Muscle of leg (tissue), 11 donors: Measurements from ENCODE around the gene DMRTB1. TPM values are rescaled to one million over a fixed set of nuclear protein-coding genes. Genes with fewer than 3 reads are reported as not detected.

Experiments
- DNase-seq: peaks from one replicate; pipeline ENCODE4 v3.0.0; 2013
- H3K27ac ChIP-seq: one replicate; pipeline ENCODE4 v1.5.1; 2013; ENCODE audit warnings: mild to moderate bottlenecking, low read length, control low read depth
- H3K27me3 ChIP-seq: one replicate; pipeline ENCODE4 v1.6.1; 2013; ENCODE audit warnings: low read length; ENCODE audit not compliant: control insufficient read depth, insufficient read depth
- H3K36me3 ChIP-seq: one replicate; pipeline ENCODE4 v1.6.1; 2013; ENCODE audit warnings: low read length; ENCODE audit not compliant: control insufficient read depth, insufficient read depth
- H3K4me1 ChIP-seq: one replicate; pipeline ENCODE4 v1.6.1; 2013; ENCODE audit warnings: low read length; ENCODE audit not compliant: control insufficient read depth, insufficient read depth
- H3K4me3 ChIP-seq: one replicate; pipeline ENCODE4 v1.5.1; 2013; ENCODE audit warnings: low read length, control low read depth
- H3K9me3 ChIP-seq: replicated peaks from 2 replicates; pipeline ENCODE4 v1.6.1; 2013; ENCODE audit warnings: low read depth, low read length; ENCODE audit not compliant: control insufficient read depth
- WGBS: methylation state at CpG from one replicate; pipeline ENCODE4 v1.1.5; 2013; ENCODE audit warnings: missing lambda C conversion rate; ENCODE audit not compliant: insufficient coverage; 5-methylcytosine and 5-hydroxymethylcytosine counted together
- polyA plus RNA-seq, 8 donors: library from polyadenylated mRNA; unstranded; fragments of 120-200 nt; gene quantifications; one replicate each; pipeline versions ENCODE4 v1.2.1 to v1.2.3, GENCODE V29; 2013; ENCODE audit warnings: inconsistent platforms in 1 of 8, low replicate concordance in 1 of 8; ENCODE audit not compliant: insufficient read length in 8 of 8, insufficient read depth in 1 of 8
- total RNA-seq: library from RNA; stranded (reverse); fragments of 120-200 nt; gene quantifications from one replicate; pipeline ENCODE4 v1.2.4, GENCODE V29; 2013

Gene DMRTB1
- total and polyA plus RNA-seq, 9 donors = not detected

DNA sequence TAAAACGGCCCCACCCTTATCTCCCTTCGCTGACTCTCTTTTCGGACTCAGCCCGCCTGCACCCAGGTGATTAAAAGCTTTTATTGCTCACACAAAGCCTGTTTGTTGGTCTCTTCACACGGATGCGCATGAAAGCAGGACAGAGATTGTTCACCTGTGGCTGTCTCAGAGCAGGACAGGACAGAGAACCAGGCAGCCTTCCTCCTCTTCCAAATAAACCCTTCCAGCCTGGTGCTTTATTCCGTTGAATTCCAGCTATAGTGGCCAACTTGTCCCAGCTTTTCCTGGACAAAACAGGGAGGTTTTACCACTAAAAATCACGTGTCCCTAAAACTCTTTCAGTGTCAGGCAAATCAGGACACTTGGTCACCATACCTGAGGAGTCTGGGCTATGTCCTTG, 9.5 kb upstream of the DMRTB1 start:
- 52% methylated on average over 7 of the region's 8 CpGs for WGBS
- Histone ChIP-seq H3K4me1 (no peaks in the 10 kb centered on the region), H3K4me3 (no peak overlapping the region), H3K9me3 (no peaks in the 10 kb centered on the region), H3K27ac (no peak overlapping the region), H3K27me3 (peaks cover 3% of the 10 kb centered on the region), H3K36me3 (no peaks in the 10 kb centered on the region)
- DNase-seq = no peak

DNA sequence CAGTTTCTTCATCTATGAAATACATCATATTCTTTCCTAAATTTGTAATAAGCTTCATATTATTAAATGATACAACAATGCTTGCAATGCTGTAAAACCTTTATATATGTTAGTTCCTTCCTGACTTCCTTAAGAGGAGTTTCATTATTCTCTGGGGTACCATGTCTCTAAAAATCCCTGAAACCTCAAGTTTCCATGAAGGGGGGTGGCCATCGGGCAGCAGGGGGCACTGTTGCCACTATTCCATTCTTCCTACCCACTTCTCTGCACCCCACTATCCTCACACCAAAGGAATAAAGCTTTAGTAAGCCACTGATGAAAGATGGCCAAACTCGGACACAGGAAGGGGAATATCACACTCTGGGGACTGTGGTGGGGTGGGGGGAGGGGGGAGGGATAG, 9.0 kb upstream of the DMRTB1 start:
- no CpG with 5 or more reads among the region's 2 CpGs for WGBS
- no peaks in the 10 kb centered on the region for H3K4me1 ChIP-seq
- H3K27ac ChIP-seq = no peak overlapping the region
- H3K36me3 ChIP-seq = no peaks in the 10 kb centered on the region
- no peaks in the 10 kb centered on the region for H3K9me3 ChIP-seq
- peaks cover 3% of the 10 kb centered on the region for H3K27me3 ChIP-seq
- DNase-seq = no peak
- no peak overlapping the region for H3K4me3 ChIP-seq

DNA sequence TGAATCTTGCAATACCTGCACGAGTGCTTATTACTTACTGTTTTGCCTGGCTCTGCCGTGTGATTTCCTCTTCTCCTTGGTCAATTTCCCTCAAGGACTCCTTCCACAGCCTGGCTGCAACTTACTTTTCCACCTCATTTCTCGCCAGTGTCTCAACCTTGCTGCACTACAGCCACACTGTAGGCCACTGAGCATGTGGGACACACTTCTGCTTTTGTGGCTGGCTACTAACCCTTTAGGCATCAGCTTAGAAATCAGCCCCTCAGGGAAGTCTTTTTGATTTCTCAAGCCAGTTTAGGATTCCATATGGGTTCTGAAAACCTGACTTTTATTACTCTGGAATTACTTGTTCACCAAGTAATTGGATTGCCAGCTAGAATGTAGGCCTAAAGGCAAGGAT, 5.2 kb upstream of the DMRTB1 start:
- no peak overlapping the region for H3K27ac ChIP-seq
- no peaks in the 10 kb centered on the region for H3K4me1 ChIP-seq
- WGBS = 64% methylated on average over 3 of the region's 3 CpGs
- H3K4me3 ChIP-seq = no peak overlapping the region
- no peaks in the 10 kb centered on the region for H3K36me3 ChIP-seq
- no peak for DNase-seq
- H3K9me3 ChIP-seq = no peaks in the 10 kb centered on the region
- no peaks in the 10 kb centered on the region for H3K27me3 ChIP-seq

DNA sequence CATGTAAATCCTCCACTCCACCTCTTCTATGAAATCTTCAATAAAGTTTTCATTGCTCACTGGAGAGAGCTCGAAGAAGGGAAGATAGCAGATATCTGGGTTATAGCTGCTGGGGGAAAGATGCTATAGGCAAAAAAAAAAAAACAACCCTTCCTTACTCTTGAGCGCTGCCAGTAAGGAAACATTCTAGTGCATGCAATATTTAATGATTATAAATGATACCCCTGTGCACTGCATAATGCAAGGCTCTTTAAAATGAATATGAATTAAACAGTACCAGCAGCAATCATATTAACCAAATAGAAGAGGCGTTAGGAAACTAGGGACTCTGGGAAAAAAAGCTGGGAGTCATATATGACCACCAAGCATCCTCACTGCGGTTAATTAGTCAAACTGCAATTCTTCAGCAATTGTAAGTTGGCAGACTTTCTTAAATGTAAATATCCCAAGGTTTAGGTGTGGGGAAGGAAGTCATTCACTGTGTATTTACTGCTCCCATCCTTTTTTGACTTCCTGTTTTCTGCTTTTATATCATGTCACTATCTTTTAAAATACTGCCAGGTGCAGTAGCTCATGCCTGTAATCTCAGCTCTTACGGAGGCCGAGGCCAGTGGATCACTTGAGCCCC, 3.7 kb upstream of the DMRTB1 start:
- H3K27me3 ChIP-seq = no peaks in the 10 kb centered on the region
- DNase-seq = no peak
- H3K27ac ChIP-seq = no peak overlapping the region
- no peak overlapping the region for H3K4me3 ChIP-seq
- no peaks in the 10 kb centered on the region for H3K9me3 ChIP-seq
- no peaks in the 10 kb centered on the region for H3K4me1 ChIP-seq
- no CpG with 5 or more reads among the region's 6 CpGs for WGBS
- no peaks in the 10 kb centered on the region for H3K36me3 ChIP-seq

DNA sequence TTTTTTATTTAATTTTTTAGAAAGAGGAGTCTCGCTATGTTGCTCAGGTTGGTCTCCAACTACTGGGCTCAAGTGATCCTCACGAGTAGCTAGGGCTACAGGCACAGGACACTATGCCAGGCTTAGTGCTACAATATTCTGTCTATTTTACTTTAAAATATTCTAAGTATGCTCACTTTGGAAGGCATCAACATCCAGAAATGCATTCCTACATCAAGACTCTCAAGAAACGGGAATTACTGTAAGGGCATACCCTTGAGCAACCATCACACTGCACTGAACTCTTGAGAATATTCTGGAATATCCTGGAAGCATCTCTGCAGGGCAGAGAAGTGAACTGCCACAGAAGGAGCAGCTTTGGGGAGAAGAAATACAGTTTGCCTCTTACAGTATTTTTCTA, 565 bp upstream of the DMRTB1 start:
- no peak for DNase-seq
- no peak overlapping the region for H3K27ac ChIP-seq
- H3K4me3 ChIP-seq = no peak overlapping the region
- H3K9me3 ChIP-seq = no peaks in the 10 kb centered on the region
- H3K27me3 ChIP-seq = no peaks in the 10 kb centered on the region
- H3K36me3 ChIP-seq = no peaks in the 10 kb centered on the region
- no peaks in the 10 kb centered on the region for H3K4me1 ChIP-seq
- whole genome bisulfite sequencing = no CpG with 5 or more reads among the region's 3 CpGs

- WGBS = 95% methylated on average over 21 of the region's 25 CpGs
- DNase-seq = no peak
These were observed 1.0 kb downstream of the DMRTB1 start for GRCh38 chr1:53460211-53460634.

DNA sequence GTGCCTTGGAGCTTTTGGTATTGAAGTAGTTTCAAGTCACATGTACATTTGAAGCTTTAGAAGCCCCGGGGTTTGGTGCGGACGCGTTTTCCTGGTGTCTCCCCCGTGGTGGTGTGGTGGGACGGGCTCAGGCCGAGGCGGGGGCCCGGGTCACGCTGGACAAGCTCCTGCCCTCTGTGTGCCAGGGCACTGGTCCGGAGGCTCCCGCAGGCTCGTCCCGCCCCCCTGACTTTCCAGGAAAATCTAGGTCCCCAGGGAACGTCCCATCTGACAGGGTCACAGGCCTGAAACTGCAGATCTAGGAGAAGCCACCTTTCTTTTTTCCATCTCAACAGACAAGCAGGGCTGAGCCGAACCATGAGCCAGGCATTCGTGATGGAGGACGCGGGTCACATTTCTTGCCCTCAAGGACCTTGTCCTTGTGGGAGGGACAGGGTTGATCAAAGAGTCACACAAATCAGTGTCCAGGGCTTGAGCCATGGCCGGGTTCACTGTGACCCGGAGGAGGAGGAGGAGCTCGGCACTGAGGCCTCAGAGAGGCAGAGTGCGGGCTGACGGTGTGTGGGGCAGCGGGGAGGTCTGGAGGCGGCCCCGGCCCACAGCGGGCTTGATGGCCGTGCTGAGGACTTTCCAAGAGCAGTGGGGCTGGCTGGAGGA, 1.6 kb downstream of the DMRTB1 start:
- 76% methylated on average over 29 of the region's 29 CpGs for WGBS
- no peak overlapping the region for H3K27ac ChIP-seq
- no peaks in the 10 kb centered on the region for H3K4me1 ChIP-seq
- no peaks in the 10 kb centered on the region for H3K9me3 ChIP-seq
- H3K4me3 ChIP-seq = no peak overlapping the region
- H3K27me3 ChIP-seq = no peaks in the 10 kb centered on the region
- no peak for DNase-seq
- no peaks in the 10 kb centered on the region for H3K36me3 ChIP-seq

More at GRCh38 chr1:53460211-53460634, 1.0 kb downstream of the DMRTB1 start:
- no peak overlapping the region for H3K4me3 ChIP-seq
- H3K4me1 ChIP-seq = no peaks in the 10 kb centered on the region
- no peaks in the 10 kb centered on the region for H3K27me3 ChIP-seq
- H3K27ac ChIP-seq = no peak overlapping the region
- H3K36me3 ChIP-seq = no peaks in the 10 kb centered on the region
- H3K9me3 ChIP-seq = no peaks in the 10 kb centered on the region

DNA sequence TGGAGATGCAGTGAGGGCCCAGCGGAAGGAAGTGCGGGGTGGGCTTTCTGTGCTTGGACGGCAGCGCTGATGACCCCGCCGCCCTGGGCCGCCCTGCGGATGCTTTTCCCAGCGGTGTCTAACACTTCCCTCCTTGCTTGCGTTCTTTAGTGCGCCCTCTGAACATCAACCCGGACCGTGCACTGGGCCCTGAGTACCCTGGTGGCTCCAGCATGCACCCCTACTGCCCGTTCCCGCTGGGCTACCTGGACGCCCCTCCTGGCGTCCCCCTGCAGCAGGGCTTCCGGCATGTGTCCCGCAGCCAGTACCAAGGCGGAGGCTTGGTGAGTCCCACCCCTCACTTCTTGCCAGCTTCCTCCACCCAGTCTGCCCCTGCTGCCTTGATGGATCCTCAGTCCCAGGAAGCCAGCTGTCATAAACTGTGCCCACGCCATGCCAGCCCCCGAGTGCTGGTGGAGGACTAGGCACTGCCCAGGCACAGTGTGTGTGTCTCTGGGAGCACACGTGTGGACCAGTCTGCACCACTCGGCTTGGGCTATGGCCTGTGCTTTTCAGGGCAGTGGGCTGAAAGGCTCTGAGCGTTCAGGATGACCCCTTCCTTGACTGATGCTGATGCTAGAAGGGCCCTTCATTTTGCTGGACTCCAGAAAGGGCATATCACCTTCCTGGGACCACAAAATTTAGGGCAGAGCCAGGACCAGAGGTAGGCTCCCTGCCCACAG, 2.3 kb downstream of the DMRTB1 start:
- Histone ChIP-seq H3K9me3 (no peaks in the 10 kb centered on the region), H3K27ac (no peak overlapping the region), H3K36me3 (no peaks in the 10 kb centered on the region), H3K4me1 (no peaks in the 10 kb centered on the region), H3K27me3 (no peaks in the 10 kb centered on the region), H3K4me3 (no peak overlapping the region)
- DNase-seq = no peak
- WGBS = 80% methylated on average over 25 of the region's 25 CpGs

DNA sequence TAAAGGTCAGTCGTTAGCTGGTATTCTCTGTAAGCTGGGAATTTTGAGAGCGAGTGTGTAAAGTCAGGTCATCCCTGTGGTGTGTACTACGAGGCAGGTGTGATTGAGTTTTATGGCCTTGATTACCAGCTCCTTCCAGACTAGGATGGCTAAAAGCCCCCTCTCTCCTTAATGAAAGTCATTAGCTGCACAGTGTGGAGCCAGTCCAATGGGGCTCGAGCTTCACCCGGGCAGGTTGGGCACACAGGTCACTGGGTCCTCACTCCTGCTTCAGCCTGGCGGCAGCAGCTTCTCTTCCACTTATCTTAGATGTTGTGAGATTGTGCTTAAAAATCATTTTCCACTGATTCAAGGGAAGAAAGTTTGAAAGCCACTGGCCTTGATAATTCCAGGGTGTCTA, 3.0 kb downstream of the DMRTB1 start:
- Histone ChIP-seq H3K4me1 (no peaks in the 10 kb centered on the region), H3K27me3 (no peaks in the 10 kb centered on the region), H3K36me3 (no peaks in the 10 kb centered on the region), H3K4me3 (no peak overlapping the region), H3K9me3 (no peaks in the 10 kb centered on the region), H3K27ac (no peak overlapping the region)
- no peak for DNase-seq
- 70% methylated on average over 2 of the region's 6 CpGs for whole genome bisulfite sequencing

DNA sequence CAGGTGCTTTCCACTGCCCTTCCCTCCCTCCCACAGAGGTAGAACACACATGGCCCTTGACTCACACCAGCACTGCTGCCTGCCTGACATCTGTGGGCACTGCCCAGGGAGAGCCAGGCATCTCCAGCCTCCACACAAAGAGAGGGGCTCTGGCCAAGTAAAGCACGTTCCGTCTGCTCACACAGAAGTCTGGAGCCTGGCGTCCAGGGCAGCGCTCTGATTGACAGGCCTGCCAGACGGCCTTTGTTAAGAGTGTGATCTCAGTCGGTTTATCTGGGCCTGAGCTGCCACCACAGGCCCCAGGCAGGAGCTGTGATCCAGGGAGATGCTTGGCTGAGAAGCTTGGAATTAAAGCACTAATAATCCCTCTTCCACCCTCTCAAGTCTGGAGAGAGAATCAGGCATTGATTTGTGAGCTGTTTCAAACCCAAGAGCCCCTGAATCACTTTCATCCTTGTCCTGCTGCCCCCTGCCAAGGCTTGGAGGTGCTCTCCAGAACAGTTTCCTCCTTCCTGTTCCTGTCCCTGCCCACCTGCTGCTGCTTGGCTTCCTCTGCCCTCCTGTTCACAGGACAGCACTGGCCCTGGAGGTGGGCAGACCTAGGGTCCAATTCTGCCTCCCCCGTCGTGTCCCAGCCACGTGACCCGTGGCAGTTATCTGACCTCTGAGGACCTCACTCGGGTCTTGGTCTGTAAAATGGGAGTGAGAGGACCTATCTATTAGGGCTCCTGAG, 3.7 kb downstream of the DMRTB1 start:
- no peak for DNase-seq
- no peak overlapping the region for H3K4me3 ChIP-seq
- H3K4me1 ChIP-seq = no peaks in the 10 kb centered on the region
- H3K27me3 ChIP-seq = no peaks in the 10 kb centered on the region
- 76% methylated on average over 4 of the region's 11 CpGs for WGBS
- no peaks in the 10 kb centered on the region for H3K9me3 ChIP-seq
- H3K36me3 ChIP-seq = no peaks in the 10 kb centered on the region
- H3K27ac ChIP-seq = no peak overlapping the region
